Measurements from ENCODE around the gene TSHR.

GRCh38 chr14:81062380-81062779 is 107.0 kb downstream of the TSHR start:
- TF ChIP-seq CTCF (IDR thresholded peaks at IDR 0.05; ENCODE audit: poor library complexity) (no peak), EZH2 (IDR thresholded peaks at IDR 0.05; ENCODE audit: borderline replicate concordance) (no peak)
